SHP77 treated with DMSO at 0.1 percent for 48 hours (cell line): Measurements from ENCODE around the gene TUFM.
"Not testable (repeated sequence)": the region's sequence is repeated elsewhere in the genome, so short reads cannot be mapped to it uniquely, and the experiment has no call there.

Experiments used
- DNase-seq: peaks from one replicate; lab custom pipeline; 2025; lab: John Stamatoyannopoulos, UW

The TUFM gene

GRCh38 chr16:28846080-28846932 is at the start of gene TUFM:
Gene TUFM (minus strand): TSS chr16:28846348. CDS start chr16:28846269, 79 bp downstream.
- DNase-seq: peak; percentile 98

DNA sequence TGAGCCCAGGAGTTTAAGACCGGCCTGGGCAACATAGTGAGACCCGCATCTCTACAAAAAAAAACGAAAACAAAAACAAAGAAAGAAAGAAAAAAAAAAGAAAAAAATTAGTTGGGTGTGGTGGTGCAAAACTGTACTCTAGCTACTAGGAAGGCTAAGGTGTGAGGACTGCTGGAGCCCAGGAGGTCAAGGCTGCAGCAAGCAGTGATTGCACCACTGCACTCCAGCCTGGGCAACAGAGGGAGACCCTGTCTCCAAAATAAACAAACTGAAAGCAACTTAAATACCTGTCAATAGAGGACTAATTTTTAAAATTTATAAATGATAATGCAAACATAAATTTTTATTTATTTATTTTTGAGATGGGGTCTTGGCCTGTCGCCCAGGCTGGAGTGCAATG is 49.5 kb upstream of the TUFM start:
- DNase-seq: no peak

GRCh38 chr16:28893291-28893690 is 47.1 kb upstream of the TUFM start:
- no peak for DNase-seq

GRCh38 chr16:28891964-28892890 is 46.1 kb upstream of the TUFM start:
- DNase-seq: no peak

DNA sequence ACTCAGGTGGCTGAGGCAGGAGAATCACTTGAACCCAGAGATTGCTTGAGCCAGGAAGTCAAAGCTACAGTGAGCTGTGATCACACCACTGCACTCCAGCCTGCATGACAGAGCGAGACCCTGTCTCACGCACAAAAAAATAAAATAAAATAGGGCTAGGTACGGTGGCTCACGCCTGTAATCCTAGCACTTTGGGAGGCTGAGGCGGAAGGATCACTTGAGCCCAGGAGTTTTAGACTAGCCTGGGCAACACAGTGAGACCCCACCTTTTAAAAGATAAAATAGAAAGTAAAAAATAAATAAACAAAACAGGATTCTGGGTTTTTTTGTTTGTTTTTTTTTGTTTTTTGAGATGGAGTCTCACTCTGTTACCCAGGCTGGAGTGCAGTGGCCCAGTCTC is 44.2 kb upstream of the TUFM start:
- not testable (repeated sequence) for DNase-seq

DNA sequence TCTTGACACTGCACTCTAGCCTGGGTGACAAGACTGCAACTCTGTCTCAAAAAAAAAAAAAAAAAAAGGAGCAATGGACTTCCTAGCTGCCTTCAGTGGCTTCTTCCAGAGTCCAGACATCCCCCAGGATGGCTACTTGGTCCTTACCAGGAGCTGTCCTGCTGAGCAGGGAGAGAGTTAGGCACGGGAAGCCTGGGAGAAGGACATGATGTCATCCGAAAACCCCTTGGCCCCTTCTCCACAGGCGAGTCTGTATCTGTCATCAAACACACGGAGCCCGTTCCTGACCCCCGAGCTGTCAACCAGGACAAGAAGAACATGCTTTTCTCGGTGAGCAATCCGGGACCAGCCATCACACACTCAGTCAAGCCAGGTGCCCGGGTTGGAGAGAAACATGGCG is 40.8 kb upstream of the TUFM start:
- no peak for DNase-seq

DNA sequence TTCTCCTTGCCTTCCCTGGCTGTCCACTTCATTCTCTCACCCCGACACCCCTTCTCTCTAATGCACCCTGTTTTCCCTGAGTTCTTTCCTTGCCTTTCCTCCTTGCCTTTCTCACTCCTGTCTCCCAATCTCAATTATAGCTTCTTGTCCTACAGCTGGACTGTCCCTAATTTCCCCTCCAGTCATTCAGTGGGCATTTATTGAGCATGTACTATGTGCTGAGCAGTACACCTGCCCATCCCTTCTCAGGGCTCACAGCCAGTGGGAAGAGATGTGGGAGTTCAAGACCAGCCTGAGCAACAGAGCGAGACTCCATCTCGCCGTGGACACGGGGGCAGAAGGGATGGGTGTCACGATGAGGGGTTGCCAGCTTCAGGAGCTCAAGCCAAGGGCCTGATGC is 37.9 kb upstream of the TUFM start:
- no peak for DNase-seq

GRCh38 chr16:28883221-28883996 is 37.3 kb upstream of the TUFM start:
- no peak for DNase-seq

- no peak for DNase-seq
Measured at GRCh38 chr16:28882551-28883160, 36.5 kb upstream of the TUFM start.

- DNase-seq: not testable (repeated sequence)
Measured at GRCh38 chr16:28881565-28881964, 35.4 kb upstream of the TUFM start.

DNA sequence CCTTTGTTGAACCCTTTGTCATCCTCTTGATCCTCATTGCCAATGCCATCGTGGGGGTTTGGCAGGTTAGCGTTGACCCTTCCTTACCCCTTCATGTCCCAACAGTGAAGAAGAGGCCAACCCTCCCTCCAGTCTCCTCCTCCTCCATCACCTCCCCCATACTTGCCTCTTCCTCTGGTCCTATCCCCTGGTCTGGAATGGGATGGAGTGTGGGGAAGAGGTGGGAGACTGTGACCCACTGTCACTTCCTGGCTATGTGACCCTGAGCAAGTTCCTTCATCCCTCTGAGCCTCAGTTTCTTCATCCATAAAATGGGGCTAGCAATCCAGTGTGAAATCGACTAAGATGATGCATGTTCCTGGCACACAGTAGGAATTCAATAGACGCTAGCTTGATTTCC is 34.8 kb upstream of the TUFM start:
- no peak for DNase-seq

DNA sequence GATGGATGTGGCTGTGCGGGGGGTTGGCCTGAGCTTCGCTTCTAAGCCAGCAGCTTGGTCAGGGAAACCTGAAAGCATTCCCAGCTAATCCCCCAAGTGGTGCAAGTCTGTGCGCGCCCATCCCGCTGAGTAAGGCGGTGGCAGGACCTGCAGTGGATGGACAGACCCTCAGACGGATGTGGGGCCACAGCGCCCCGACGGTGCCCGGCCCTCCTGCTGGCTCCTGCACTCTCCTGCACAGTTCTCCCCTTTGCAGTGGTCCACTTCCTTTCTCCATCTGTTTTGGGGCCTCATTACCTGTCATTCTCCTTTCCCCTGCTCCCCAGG is 34.4 kb upstream of the TUFM start:
- DNase-seq: no peak

- peak; percentile 64 for DNase-seq
Measured at GRCh38 chr16:28879841-28880588, 33.9 kb upstream of the TUFM start.

DNA sequence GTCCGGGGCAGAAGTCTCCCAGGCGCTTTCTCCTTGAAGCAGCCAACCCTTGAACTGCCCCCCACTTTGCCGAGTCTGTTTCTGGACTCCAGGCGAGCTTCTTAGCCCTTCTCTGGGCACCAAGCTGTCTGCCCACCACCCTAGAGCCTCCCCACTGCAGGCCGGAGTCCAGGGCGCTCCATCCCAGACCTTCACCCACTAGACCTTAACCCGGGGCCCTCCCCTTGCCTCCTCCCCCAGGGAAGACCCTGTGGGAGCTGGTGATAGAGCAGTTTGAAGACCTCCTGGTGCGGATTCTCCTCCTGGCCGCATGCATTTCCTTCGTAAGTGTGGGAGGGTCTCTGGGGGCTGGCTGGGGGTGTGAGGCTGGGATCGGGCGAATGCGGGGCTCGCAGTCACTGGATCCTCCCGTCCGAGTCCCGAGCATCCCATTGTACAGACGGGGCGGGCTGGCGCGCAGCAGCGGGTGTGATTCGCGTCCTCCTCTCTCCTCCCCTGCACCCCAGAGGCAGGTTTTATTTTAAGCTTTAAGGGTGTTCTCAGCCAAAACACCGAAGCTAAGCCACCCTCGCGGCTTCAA is 33.2 kb upstream of the TUFM start:
- DNase-seq: no peak

DNA sequence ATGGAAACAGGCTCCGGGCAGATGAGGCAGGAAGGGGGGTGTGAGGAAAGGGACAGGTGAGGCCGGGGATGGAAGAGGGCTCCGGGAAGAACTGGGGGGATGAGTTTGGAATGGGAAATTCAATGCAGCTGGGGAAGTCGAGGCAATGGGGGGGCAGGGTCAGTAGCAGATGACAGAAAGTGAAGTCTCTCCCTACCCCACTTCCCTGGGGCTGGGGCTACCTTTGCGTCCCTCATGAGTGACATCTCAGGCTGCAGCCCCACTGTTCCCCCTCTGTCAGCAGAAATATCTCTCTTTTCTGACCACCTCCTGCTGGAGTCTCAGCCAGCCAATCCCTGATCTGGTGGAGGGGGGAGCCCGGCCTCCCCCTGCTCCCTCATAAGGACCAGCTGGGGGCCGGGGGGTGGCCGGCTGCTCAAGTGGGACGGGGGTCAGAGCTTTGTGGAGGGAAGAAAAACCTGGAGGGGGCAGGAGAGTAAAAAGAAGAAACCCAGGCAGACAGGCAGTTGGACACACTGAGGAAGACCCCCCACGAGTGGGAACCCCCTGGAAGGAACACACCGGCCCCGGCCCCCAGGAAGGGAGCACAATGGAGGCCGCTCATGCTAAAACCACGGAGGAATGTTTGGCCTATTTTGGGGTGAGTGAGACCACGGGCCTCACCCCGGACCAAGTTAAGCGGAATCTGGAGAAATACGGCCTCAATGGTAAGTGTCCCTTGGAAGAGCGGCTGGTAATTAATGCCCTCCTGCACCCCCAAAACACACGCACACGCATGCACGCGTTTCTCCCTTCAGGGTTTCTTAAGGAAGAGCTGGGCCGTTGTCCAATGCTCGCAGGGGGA is 32.2 kb upstream of the TUFM start, which contains the start of gene ATP2A1:
Gene ATP2A1, plus strand, starts transcription at position 406 of the 844 bp plus-strand sequence. Its CDS starts 184 bp downstream, at position 590.
- no peak for DNase-seq

DNA sequence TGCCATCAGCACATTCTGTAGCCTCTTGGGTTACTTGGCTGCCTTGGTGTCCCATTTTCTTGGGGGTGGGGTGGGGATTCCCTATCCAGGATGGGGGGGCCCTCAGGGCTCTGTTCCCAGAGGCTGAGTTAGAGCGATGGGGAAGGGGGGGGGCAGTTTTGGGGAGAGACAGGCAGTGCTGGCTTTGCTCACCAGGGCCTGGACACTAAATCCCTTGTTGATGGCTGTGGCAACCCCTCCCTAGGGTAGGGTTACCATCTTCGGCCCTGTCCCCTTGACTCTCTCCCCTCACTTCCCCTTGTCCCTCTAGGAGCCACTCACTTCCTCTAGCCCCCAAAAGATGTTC is 31.5 kb upstream of the TUFM start:
- no peak for DNase-seq

GRCh38 chr16:28876973-28877654 is 31.0 kb upstream of the TUFM start:
- DNase-seq: no peak

GRCh38 chr16:28876019-28876659 is 30.0 kb upstream of the TUFM start:
- DNase-seq: no peak
